CD14-positive monocyte (primary cell): ENCODE results near the gene AK9. TPM values are rescaled to one million over a fixed set of nuclear protein-coding genes. Genes with fewer than 3 reads are reported as not detected.
A peak's percentile ranks its signal among the peaks of the same experiment; 100 is the strongest.

ENCODE experiments used
- DNase-seq, 3 donors: peaks; one replicate each; pipeline ENCODE4 v3.0.0-alpha.2; 2011 to 2022
- H2AFZ ChIP-seq: 2 replicates; pipeline ENCODE4 v1.6.0; 2012; ENCODE audit warnings: mild to moderate bottlenecking, low read depth, low read length, inconsistent platforms; ENCODE audit not compliant: insufficient read depth, poor library complexity, severe bottlenecking
- H3K27ac ChIP-seq, 2 donors: 1 replicate in 1 of 2; 2 replicates in 1 of 2; pipeline ENCODE4 v1.5.1; 2012 to 2013; ENCODE audit warnings: low read length in 2 of 2, control low read depth in 1 of 2, inconsistent platforms in 1 of 2, low read depth in 1 of 2, mild to moderate bottlenecking in 1 of 2
- H3K27me3 ChIP-seq, 2 donors: one replicate each; pipeline versions ENCODE4 v1.6.0 to v1.6.1; 2011 to 2013; ENCODE audit warnings: low read length in 2 of 2; ENCODE audit not compliant: control insufficient read depth in 2 of 2, insufficient read depth in 2 of 2
- H3K36me3 ChIP-seq, 2 donors: replicated peaks in 1 of 2; 1 replicate in 1 of 2; 2 replicates in 1 of 2; pipeline versions ENCODE4 v1.5.1 to v1.6.1; 2012 to 2013; ENCODE audit warnings: low read length in 2 of 2, control low read depth in 1 of 2, inconsistent platforms in 1 of 2, mild to moderate bottlenecking in 1 of 2; ENCODE audit not compliant: insufficient read depth in 2 of 2, control insufficient read depth in 1 of 2
- H3K4me1 ChIP-seq, 2 donors: 1 replicate in 1 of 2; 2 replicates in 1 of 2; pipeline versions ENCODE4 v1.5.1 to v1.6.1; 2012 to 2013; ENCODE audit warnings: low read length in 2 of 2, control low read depth in 1 of 2, inconsistent platforms in 1 of 2, mild to moderate bottlenecking in 1 of 2, moderate library complexity in 1 of 2; ENCODE audit not compliant: insufficient read depth in 2 of 2, control insufficient read depth in 1 of 2
- H3K4me2 ChIP-seq: replicated peaks from 2 replicates; pipeline ENCODE3; 2012; ENCODE audit warnings: low read length, moderate library complexity, mild to moderate bottlenecking; ENCODE audit not compliant: poor library complexity, severe bottlenecking; ENCODE audit errors: extremely low read depth
- H3K4me3 ChIP-seq, 3 experiments: fragments of 200-600 bp in 1 of 3; sonication (generic) in 1 of 3; replicated peaks in 1 of 3; 1 replicate in 2 of 3; 2 replicates in 1 of 3; pipeline ENCODE4 v1.5.1; 2011 to 2013; ENCODE audit warnings: low read length in 3 of 3, mild to moderate bottlenecking in 3 of 3, control low read depth in 2 of 3, low read depth in 2 of 3, inconsistent platforms in 1 of 3, moderate library complexity in 1 of 3
- H3K79me2 ChIP-seq: 2 replicates; pipeline ENCODE4 v1.6.0; 2012; ENCODE audit warnings: mild to moderate bottlenecking, control low read depth, inconsistent platforms, low read length, moderate library complexity; ENCODE audit not compliant: insufficient read depth
- H3K9ac ChIP-seq: 2 replicates; pipeline ENCODE4 v1.6.0; 2017; ENCODE audit warnings: low read length, mild to moderate bottlenecking; ENCODE audit not compliant: insufficient read depth, poor library complexity, severe bottlenecking
- H3K9me3 ChIP-seq, 2 donors: replicated peaks in 1 of 2; 1 replicate in 1 of 2; 2 replicates in 1 of 2; pipeline versions ENCODE4 v1.5.1 to v1.6.1; 2012 to 2013; ENCODE audit warnings: low read length in 2 of 2, control low read depth in 1 of 2; ENCODE audit not compliant: control insufficient read depth in 1 of 2, insufficient read depth in 1 of 2
- H4K20me1 ChIP-seq: 2 replicates; pipeline ENCODE4 v1.6.0; 2012; ENCODE audit warnings: mild to moderate bottlenecking, low read length, control low read depth, moderate library complexity; ENCODE audit not compliant: insufficient read depth
- H3K27ac Mint-ChIP-seq, 7 donors: one replicate each; pipeline ENCODE4 v1.8.0; 2020; ENCODE audit warnings: mild to moderate bottlenecking in 7 of 7, mixed read lengths in 7 of 7, moderate library complexity in 6 of 7, inconsistent platforms in 2 of 7
- H3K27me3 Mint-ChIP-seq, 3 donors: one replicate each; pipeline ENCODE4 v1.8.0; 2021 to 2022; ENCODE audit warnings: low read depth in 3 of 3, mild to moderate bottlenecking in 3 of 3, mixed read lengths in 3 of 3, moderate library complexity in 3 of 3, inconsistent platforms in 1 of 3
- H3K36me3 Mint-ChIP-seq, 2 donors: one replicate each; pipeline ENCODE4 v1.8.0; 2020; ENCODE audit warnings: mixed read lengths in 2 of 2, inconsistent platforms in 1 of 2, mild to moderate bottlenecking in 1 of 2
- H3K4me1 Mint-ChIP-seq: one replicate; pipeline ENCODE4 v1.8.0; 2020; ENCODE audit warnings: mild to moderate bottlenecking, mixed read lengths
- H3K4me3 Mint-ChIP-seq, 2 donors: one replicate each; pipeline ENCODE4 v1.8.0; 2020; ENCODE audit warnings: mild to moderate bottlenecking in 2 of 2, mixed read lengths in 2 of 2, moderate library complexity in 1 of 2
- H3K9me3 Mint-ChIP-seq, 7 donors: one replicate each; pipeline ENCODE4 v1.8.0; 2020 to 2022; ENCODE audit warnings: mixed read lengths in 7 of 7, mild to moderate bottlenecking in 6 of 7, moderate library complexity in 6 of 7, inconsistent platforms in 2 of 7
- CTCF ChIP-seq: fragments of 200-600 bp; IDR thresholded peaks from one replicate; pipeline ENCODE4 v1.8.0; 2022; ENCODE audit warnings: antibody characterized with exemption, mild to moderate bottlenecking
- WGBS: methylation state at CpG from one replicate; pipeline ENCODE4 v1.1.5; 2013; ENCODE audit warnings: missing lambda C conversion rate; ENCODE audit not compliant: insufficient coverage; 5-methylcytosine and 5-hydroxymethylcytosine counted together
- intact Hi-C, 2 donors: fragments of 100-400 bp; cut with micrococcal nuclease; formaldehyde crosslinking; loops; one replicate each; pipeline versions ENCODE4 v1.15.0 to v1.15.1; 2023
- polyA plus RNA-seq, 3 donors: library from polyadenylated mRNA; depleted of rRNA in 1 of 3; unstranded in 2 of 3; stranded (reverse) in 1 of 3; fragments of 300-500 nt in 2 of 3; fragments of >200 nt in 1 of 3; fragmentation: Illumina TruSeq in 2 of 3; gene quantifications; 1 replicate in 2 of 3; 2 replicates in 1 of 3; pipeline ENCODE4 v1.2.3, GENCODE V29; 2012 to 2021

AK9 gene
- polyA plus RNA-seq, 3 donors: 2.6 to 3.1 (median 2.8) TPM

- Mint-ChIP-seq H3K27ac (peak overlapping the region in 2 of 7 donors; percentile 29 to 81), H3K9me3 (no peaks in the 10 kb centered on the region), H3K36me3 (peaks cover 82 to 89% of the 10 kb centered on the region in 2 donors), H3K27me3 (no peaks in the 10 kb centered on the region), H3K4me1 (peaks cover 34% of the 10 kb centered on the region), H3K4me3 (no peak overlapping the region)
- WGBS: 100% methylated on average over 1 of the region's 4 CpGs
- DNase-seq: no peak
- H3K27me3 ChIP-seq: no peaks in the 10 kb centered on the region
- H3K27ac ChIP-seq: no peak overlapping the region
- H3K4me2 ChIP-seq: no peak overlapping the region
- peaks cover 7 to 16% of the 10 kb centered on the region in 2 donors for H3K4me1 ChIP-seq
- H3K4me3 ChIP-seq: no peak overlapping the region
- H4K20me1 ChIP-seq: peaks cover 39% of the 10 kb centered on the region
- no peaks in the 10 kb centered on the region for H3K9me3 ChIP-seq
- TF ChIP-seq CTCF: no peak
- intact Hi-C loops: no loop called here
- H2AFZ ChIP-seq: no peak overlapping the region
- H3K9ac ChIP-seq: no peak overlapping the region
- H3K79me2 ChIP-seq: peaks cover 37% of the 10 kb centered on the region
- H3K36me3 ChIP-seq: peaks cover 60 to 87% of the 10 kb centered on the region in 2 donors
Observed at GRCh38 chr6:109474995-109475394, 216.0 kb downstream of the AK9 start.

GRCh38 chr6:109473120-109473519 lies 217.9 kb downstream of the AK9 start:
- Histone ChIP-seq H3K9ac (no peak overlapping the region), H3K9me3 (no peaks in the 10 kb centered on the region), H3K27me3 (no peaks in the 10 kb centered on the region), H3K79me2 (peaks cover 20% of the 10 kb centered on the region), H3K4me1 (no peaks in the 10 kb centered on the region), H2AFZ (no peak overlapping the region), H3K27ac (no peak overlapping the region), H3K36me3 (peaks cover 74 to 100% of the 10 kb centered on the region in 2 donors), H3K4me2 (no peak overlapping the region), H3K4me3 (no peak overlapping the region), H4K20me1 (peaks cover 29% of the 10 kb centered on the region)
- H3K9me3 Mint-ChIP-seq: no peaks in the 10 kb centered on the region
- 100% methylated on average over 3 of the region's 3 CpGs for WGBS
- peaks cover 88 to 94% of the 10 kb centered on the region in 2 donors for H3K36me3 Mint-ChIP-seq
- intact Hi-C loops: no loop called here
- no peak for TF ChIP-seq CTCF
- no peak for DNase-seq
- H3K27me3 Mint-ChIP-seq: peaks cover 0 to 2% (median 0%) of the 10 kb centered on the region in 3 donors
- peak overlapping the region in 2 of 7 donors; percentile 21 to 47 for H3K27ac Mint-ChIP-seq
- no peak overlapping the region for H3K4me3 Mint-ChIP-seq
- H3K4me1 Mint-ChIP-seq: peaks cover 17% of the 10 kb centered on the region
